Left lung (tissue), 10 donors: ENCODE measurements around the gene RPGRIP1L. TPM values are rescaled to one million over a fixed set of nuclear protein-coding genes. Genes with fewer than 3 reads are reported as not detected.

Source experiments
- ATAC-seq: fragments of 200-7000 bp; cut with Tn5 transposase; one replicate; pipeline ENCODE4 v1.9.1; 2020; ENCODE audit warnings: moderate library complexity
- DNase-seq, 4 donors: peaks; one replicate each; pipeline ENCODE4 v3.0.0-alpha.2; 2013 to 2020
- H3K27ac ChIP-seq, 2 donors: fragments of 200-600 bp; sonication (generic) in 1 of 2; one replicate each; pipeline versions ENCODE4 v1.5.0 to v1.8.0; 2020 to 2021
- H3K27me3 ChIP-seq, 2 donors: fragments of 200-600 bp; sonication (generic) in 1 of 2; one replicate each; pipeline versions ENCODE4 v1.5.0 to v1.8.0; 2020 to 2021
- H3K36me3 ChIP-seq, 2 donors: fragments of 200-600 bp; sonication (generic) in 1 of 2; one replicate each; pipeline versions ENCODE4 v1.5.0 to v1.8.0; 2020 to 2021
- H3K4me1 ChIP-seq, 2 donors: fragments of 200-600 bp; one replicate each; pipeline ENCODE4 v1.8.0; 2021
- H3K4me3 ChIP-seq, 2 donors: fragments of 200-600 bp; sonication (generic) in 1 of 2; one replicate each; pipeline versions ENCODE4 v1.5.0 to v1.8.0; 2020 to 2021; ENCODE audit warnings: mild to moderate bottlenecking in 1 of 2
- H3K9me3 ChIP-seq, 2 donors: fragments of 200-600 bp; sonication (generic) in 1 of 2; one replicate each; pipeline versions ENCODE4 v1.5.0 to v1.8.0; 2020 to 2021
- CTCF ChIP-seq, 2 donors: fragments of 200-600 bp; sonication (generic) in 1 of 2; IDR thresholded peaks; one replicate each; pipeline versions ENCODE4 v1.5.0 to v1.8.0; 2021; ENCODE audit warnings: antibody characterized with exemption in 2 of 2
- intact Hi-C, 2 donors: fragments of 100-400 bp; cut with DNase I; formaldehyde crosslinking; loops; one replicate each; pipeline versions ENCODE4 v1.11.2 to v1.14.2; 2022
- polyA plus RNA-seq, 6 donors: library from polyadenylated mRNA; unstranded; fragments of 120-200 nt; gene quantifications; one replicate each; pipeline ENCODE4 v1.2.1, GENCODE V29; 2013; ENCODE audit not compliant: insufficient read length in 6 of 6
- total RNA-seq, 2 donors: library from RNA; stranded (reverse); fragmentation: NEBNext Ultra II Directional; extraction: Animal tissue kit (Norgen Biotek cat#: 25700); gene quantifications; one replicate each; pipeline ENCODE4 v1.2.1, GENCODE V29; 2021
- donor health status: DM: no; HTN: yes; CAD: no.
- donor health status: DM: no; HTN: no; CAD: no.

Gene RPGRIP1L
- total and polyA plus RNA-seq, 8 donors: 8.0 to 18.2 (median 16.3) TPM

GRCh38 chr16:53714205-53715022, 10.8 kb upstream of the RPGRIP1L start:
- Histone ChIP-seq H3K27ac (peak overlapping the region; percentile 34 to 68), H3K4me1 (peaks cover 8 to 11% of the 10 kb centered on the region in 2 donors), H3K27me3 (no peaks in the 10 kb centered on the region), H3K36me3 (no peaks in the 10 kb centered on the region), H3K9me3 (no peaks in the 10 kb centered on the region), H3K4me3 (no peak overlapping the region)
- intact Hi-C loops: no loop called here
- DNase-seq: peak in 2 of 4 donors; percentile 77 to 85
- TF ChIP-seq CTCF (IDR thresholded peaks at IDR 0.05): no peak
- peak; percentile 79 for ATAC-seq

GRCh38 chr16:53713403-53714204, 9.9 kb upstream of the RPGRIP1L start:
- H3K27ac ChIP-seq: peak overlapping the region; percentile 34 to 68
- no peaks in the 10 kb centered on the region for H3K36me3 ChIP-seq
- no peak overlapping the region for H3K4me3 ChIP-seq
- H3K9me3 ChIP-seq: no peaks in the 10 kb centered on the region
- intact Hi-C loops: no loop called here
- H3K4me1 ChIP-seq: peaks cover 8 to 11% of the 10 kb centered on the region in 2 donors
- DNase-seq: peak in 2 of 4 donors; percentile 26 to 33
- ATAC-seq: no peak
- TF ChIP-seq CTCF (IDR thresholded peaks at IDR 0.05): no peak
- H3K27me3 ChIP-seq: no peaks in the 10 kb centered on the region

GRCh38 chr16:53712065-53712464, 8.4 kb upstream of the RPGRIP1L start:
- ATAC-seq (no peak), DNase-seq (no peak)
- intact Hi-C loops: no loop called here
- Histone ChIP-seq H3K36me3 (no peaks in the 10 kb centered on the region), H3K27ac (no peak overlapping the region), H3K27me3 (no peaks in the 10 kb centered on the region), H3K4me1 (peaks cover 8 to 11% of the 10 kb centered on the region in 2 donors), H3K9me3 (no peaks in the 10 kb centered on the region), H3K4me3 (no peak overlapping the region)
- TF ChIP-seq CTCF (IDR thresholded peaks at IDR 0.05): no peak

GRCh38 chr16:53711390-53711789, 7.7 kb upstream of the RPGRIP1L start:
- intact Hi-C loops: no loop called here
- TF ChIP-seq CTCF (IDR thresholded peaks at IDR 0.05): no peak
- no peaks in the 10 kb centered on the region for H3K9me3 ChIP-seq
- H3K4me1 ChIP-seq: peaks cover 8 to 11% of the 10 kb centered on the region in 2 donors
- DNase-seq: no peak
- H3K36me3 ChIP-seq: no peaks in the 10 kb centered on the region
- H3K27ac ChIP-seq: no peak overlapping the region
- H3K4me3 ChIP-seq: no peak overlapping the region
- H3K27me3 ChIP-seq: no peaks in the 10 kb centered on the region
- ATAC-seq: no peak

- H3K4me1 ChIP-seq: peaks cover 8 to 16% of the 10 kb centered on the region in 2 donors
- no peaks in the 10 kb centered on the region for H3K9me3 ChIP-seq
- H3K4me3 ChIP-seq: no peak overlapping the region
- H3K27me3 ChIP-seq: no peaks in the 10 kb centered on the region
- TF ChIP-seq CTCF (IDR thresholded peaks at IDR 0.05): no peak
- no peaks in the 10 kb centered on the region for H3K36me3 ChIP-seq
- DNase-seq (no peak), ATAC-seq (no peak)
- H3K27ac ChIP-seq: no peak overlapping the region
- intact Hi-C loops: no loop called here
These were observed 4.8 kb upstream of the RPGRIP1L start for GRCh38 chr16:53708490-53708889.
